IPS-NIHi11 (cell line): ENCODE data around the gene ATRNL1.
A peak's percentile ranks its signal among the peaks of the same experiment; 100 is the strongest.

Source experiments
- DNase-seq: peaks from one replicate; pipeline ENCODE4 v3.0.0; 2012; ENCODE audit warnings: mixed read lengths, low spot score

Gene ATRNL1

GRCh38 chr10:115951242-115951641 is 858.1 kb downstream of the ATRNL1 start:
- DNase-seq = no peak

GRCh38 chr10:115953281-115953680 is 860.1 kb downstream of the ATRNL1 start:
- DNase-seq = no peak

- DNase-seq = no peak
Measured at GRCh38 chr10:115953968-115954367, 860.8 kb downstream of the ATRNL1 start.

GRCh38 chr10:115956225-115957011 is 863.3 kb downstream of the ATRNL1 start:
- no peak for DNase-seq

GRCh38 chr10:115957012-115957399 is 863.8 kb downstream of the ATRNL1 start:
- DNase-seq = no peak

- DNase-seq = no peak
Measured at GRCh38 chr10:115957786-115958442, 864.7 kb downstream of the ATRNL1 start.

- DNase-seq = no peak
Measured at GRCh38 chr10:115963848-115964247, 870.7 kb downstream of the ATRNL1 start.

GRCh38 chr10:115964827-115965226 is 871.7 kb downstream of the ATRNL1 start:
- no peak for DNase-seq

- no peak for DNase-seq
Measured at GRCh38 chr10:115965376-115965775, 872.2 kb downstream of the ATRNL1 start.

- DNase-seq = no peak
Measured at GRCh38 chr10:115968236-115968635, 875.1 kb downstream of the ATRNL1 start.

GRCh38 chr10:115969591-115969990 is 876.4 kb downstream of the ATRNL1 start:
- no peak for DNase-seq

GRCh38 chr10:115971921-115972320 is 878.8 kb downstream of the ATRNL1 start:
- no peak for DNase-seq

GRCh38 chr10:115972426-115972825 is 879.3 kb downstream of the ATRNL1 start:
- no peak for DNase-seq

GRCh38 chr10:115974351-115974750 is 881.2 kb downstream of the ATRNL1 start:
- no peak for DNase-seq

- DNase-seq = no peak
Measured at GRCh38 chr10:115974816-115975430, 881.8 kb downstream of the ATRNL1 start.

- DNase-seq = peak; percentile 24
Measured at GRCh38 chr10:115975506-115975905, 882.3 kb downstream of the ATRNL1 start.

- DNase-seq = no peak
Measured at GRCh38 chr10:115976342-115976741, 883.2 kb downstream of the ATRNL1 start.

- no peak for DNase-seq
Measured at GRCh38 chr10:115977855-115978254, 884.7 kb downstream of the ATRNL1 start.

GRCh38 chr10:115979576-115979975 is 886.4 kb downstream of the ATRNL1 start:
- no peak for DNase-seq

- no peak for DNase-seq
Measured at GRCh38 chr10:115980470-115980869, 887.3 kb downstream of the ATRNL1 start.

GRCh38 chr10:115981081-115981480 is 887.9 kb downstream of the ATRNL1 start:
- DNase-seq = no peak

- DNase-seq = no peak
Measured at GRCh38 chr10:115982076-115982475, 888.9 kb downstream of the ATRNL1 start.

GRCh38 chr10:115982526-115982925 is 889.4 kb downstream of the ATRNL1 start:
- no peak for DNase-seq
